Type B pancreatic cell (in vitro differentiated cells): ENCODE data around the gene DYNC1I1. TPM values are rescaled to one million over a fixed set of nuclear protein-coding genes. Genes with fewer than 3 reads are reported as not detected.

Experiments
- DNase-seq: peaks from one replicate; pipeline ENCODE4 v3.0.0; 2021; ENCODE audit warnings: mixed read lengths; ENCODE audit not compliant: unreplicated experiment; ENCODE audit errors: extremely low spot score
- H3K27ac Mint-ChIP-seq: 2 replicates; pipeline ENCODE4 v1.8.0; 2021; ENCODE audit warnings: mild to moderate bottlenecking, mixed read lengths
- H3K27me3 Mint-ChIP-seq: 2 replicates; pipeline ENCODE4 v1.8.0; 2021; ENCODE audit warnings: mixed read lengths
- H3K36me3 Mint-ChIP-seq: 2 replicates; pipeline ENCODE4 v1.8.0; 2021; ENCODE audit warnings: mixed read lengths
- H3K4me1 Mint-ChIP-seq: one replicate; pipeline ENCODE4 v1.8.0; 2021; ENCODE audit warnings: mixed read lengths; ENCODE audit not compliant: unreplicated experiment
- H3K4me3 Mint-ChIP-seq: 2 replicates; pipeline ENCODE4 v1.8.0; 2021; ENCODE audit warnings: mild to moderate bottlenecking, mixed read lengths
- H3K9me3 Mint-ChIP-seq: 2 replicates; pipeline ENCODE4 v1.8.0; 2021; ENCODE audit warnings: mixed read lengths
- CTCF ChIP-seq: fragments of 200-600 bp; sonication (generic); conservative IDR thresholded peaks from 2 replicates; pipeline ENCODE4 v1.5.0; 2021; ENCODE audit warnings: antibody characterized with exemption, mild to moderate bottlenecking
- total RNA-seq: library from RNA; stranded (reverse); gene quantifications from 2 replicates; pipeline ENCODE4 v1.2.1, GENCODE V29; 2021; ENCODE audit warnings: low replicate concordance

The DYNC1I1 gene
- total RNA-seq, 1 donor from 2014 or later, result 4.0 TPM

- no peaks in the 10 kb centered on the region for H3K9me3 Mint-ChIP-seq
- no peak overlapping the region for H3K4me3 Mint-ChIP-seq
- H3K36me3 Mint-ChIP-seq, result no peaks in the 10 kb centered on the region
- H3K27ac Mint-ChIP-seq, result no peak overlapping the region
- H3K4me1 Mint-ChIP-seq, result peaks cover 4% of the 10 kb centered on the region
- DNase-seq, result no peak
- no peak for TF ChIP-seq CTCF
- H3K27me3 Mint-ChIP-seq, result no peaks in the 10 kb centered on the region
Observed at GRCh38 chr7:95925236-95925635, 152.9 kb downstream of the DYNC1I1 start.

- Mint-ChIP-seq H3K4me3 (no peak overlapping the region), H3K9me3 (no peaks in the 10 kb centered on the region), H3K4me1 (peaks cover 4% of the 10 kb centered on the region), H3K36me3 (no peaks in the 10 kb centered on the region), H3K27ac (no peak overlapping the region), H3K27me3 (no peaks in the 10 kb centered on the region)
- DNase-seq, result no peak
- TF ChIP-seq CTCF, result no peak
Observed at GRCh38 chr7:95925971-95926370, 153.6 kb downstream of the DYNC1I1 start.

GRCh38 chr7:95927756-95928155 lies 155.4 kb downstream of the DYNC1I1 start:
- Mint-ChIP-seq H3K4me3 (no peak overlapping the region), H3K4me1 (peaks cover 4% of the 10 kb centered on the region), H3K27me3 (no peaks in the 10 kb centered on the region), H3K36me3 (no peaks in the 10 kb centered on the region), H3K9me3 (no peaks in the 10 kb centered on the region), H3K27ac (no peak overlapping the region)
- no peak for DNase-seq
- no peak for TF ChIP-seq CTCF

- Mint-ChIP-seq H3K27me3 (no peaks in the 10 kb centered on the region), H3K4me3 (no peak overlapping the region), H3K27ac (no peak overlapping the region), H3K9me3 (no peaks in the 10 kb centered on the region), H3K4me1 (peaks cover 4% of the 10 kb centered on the region), H3K36me3 (no peaks in the 10 kb centered on the region)
- no peak for DNase-seq
- TF ChIP-seq CTCF, result no peak
Observed at GRCh38 chr7:95929710-95930280, 157.4 kb downstream of the DYNC1I1 start.

- no peak for DNase-seq
- no peaks in the 10 kb centered on the region for H3K36me3 Mint-ChIP-seq
- H3K9me3 Mint-ChIP-seq, result no peaks in the 10 kb centered on the region
- no peak for TF ChIP-seq CTCF
- H3K4me1 Mint-ChIP-seq, result no peaks in the 10 kb centered on the region
- no peaks in the 10 kb centered on the region for H3K27me3 Mint-ChIP-seq
- no peak overlapping the region for H3K27ac Mint-ChIP-seq
- no peak overlapping the region for H3K4me3 Mint-ChIP-seq
Observed at GRCh38 chr7:95931460-95932232, 159.3 kb downstream of the DYNC1I1 start.
